Stomach smooth muscle (tissue), 2 donors: ENCODE results near the gene LRIT2.

Experiments
- H3K27ac ChIP-seq: one replicate; pipeline ENCODE4 v1.7.0; 2013; ENCODE audit warnings: mild to moderate bottlenecking, low read length, inconsistent platforms
- H3K27me3 ChIP-seq, 2 donors: one replicate each; pipeline ENCODE4 v1.7.0; 2013; ENCODE audit warnings: low read length in 2 of 2; ENCODE audit not compliant: insufficient read depth in 2 of 2, control insufficient read depth in 1 of 2
- H3K36me3 ChIP-seq, 2 donors: one replicate each; pipeline ENCODE4 v1.7.0; 2013; ENCODE audit warnings: low read length in 2 of 2; ENCODE audit not compliant: control insufficient read depth in 2 of 2, insufficient read depth in 2 of 2
- H3K4me1 ChIP-seq: one replicate; pipeline ENCODE4 v1.7.0; 2013; ENCODE audit warnings: low read length; ENCODE audit not compliant: control insufficient read depth, insufficient read depth
- H3K4me3 ChIP-seq, 2 donors: one replicate each; pipeline ENCODE4 v1.7.0; 2013; ENCODE audit warnings: low read length in 2 of 2
- H3K9ac ChIP-seq, 2 donors: one replicate each; pipeline ENCODE4 v1.7.0; 2013; ENCODE audit warnings: low read length in 2 of 2, mild to moderate bottlenecking in 1 of 2
- H3K9me3 ChIP-seq, 2 donors: one replicate each; pipeline ENCODE4 v1.7.0; 2013; ENCODE audit warnings: low read length in 2 of 2; ENCODE audit not compliant: control insufficient read depth in 2 of 2
- donor health status: healthy.
- donor health status: Pancreatic carcinoma.

Gene LRIT2

GRCh38 chr10:84261236-84261915 is 36.0 kb upstream of the LRIT2 start:
- Histone ChIP-seq H3K36me3 (no peaks in the 10 kb centered on the region), H3K27ac (no peak overlapping the region), H3K27me3 (peaks cover 7 to 13% of the 10 kb centered on the region in 2 donors), H3K4me3 (no peak overlapping the region), H3K4me1 (no peaks in the 10 kb centered on the region), H3K9ac (no peak overlapping the region), H3K9me3 (no peaks in the 10 kb centered on the region)

- Histone ChIP-seq H3K27me3 (peaks cover 7 to 10% of the 10 kb centered on the region in 2 donors), H3K4me1 (no peaks in the 10 kb centered on the region), H3K9ac (no peak overlapping the region), H3K27ac (no peak overlapping the region), H3K36me3 (no peaks in the 10 kb centered on the region), H3K4me3 (no peak overlapping the region), H3K9me3 (no peaks in the 10 kb centered on the region)
Observed at GRCh38 chr10:84258034-84258695, 32.8 kb upstream of the LRIT2 start.

GRCh38 chr10:84257343-84258020 is 32.1 kb upstream of the LRIT2 start:
- H3K4me1 ChIP-seq = no peaks in the 10 kb centered on the region
- no peaks in the 10 kb centered on the region for H3K36me3 ChIP-seq
- H3K9ac ChIP-seq = no peak overlapping the region
- no peak overlapping the region for H3K4me3 ChIP-seq
- H3K9me3 ChIP-seq = no peaks in the 10 kb centered on the region
- H3K27me3 ChIP-seq = peaks cover 7 to 8% of the 10 kb centered on the region in 2 donors
- no peak overlapping the region for H3K27ac ChIP-seq

GRCh38 chr10:84256510-84257342 is 31.4 kb upstream of the LRIT2 start:
- Histone ChIP-seq H3K27ac (no peak overlapping the region), H3K9ac (no peak overlapping the region), H3K4me1 (no peaks in the 10 kb centered on the region), H3K36me3 (no peaks in the 10 kb centered on the region), H3K4me3 (no peak overlapping the region), H3K27me3 (peaks cover 7% of the 10 kb centered on the region in 2 donors), H3K9me3 (peaks cover 0 to under 1% of the 10 kb centered on the region in 2 donors)

- peaks cover 7% of the 10 kb centered on the region in 2 donors for H3K27me3 ChIP-seq
- no peak overlapping the region for H3K27ac ChIP-seq
- no peak overlapping the region for H3K4me3 ChIP-seq
- peaks cover 0 to 4% of the 10 kb centered on the region in 2 donors for H3K9me3 ChIP-seq
- H3K4me1 ChIP-seq = no peaks in the 10 kb centered on the region
- no peak overlapping the region for H3K9ac ChIP-seq
- H3K36me3 ChIP-seq = no peaks in the 10 kb centered on the region
Observed at GRCh38 chr10:84254552-84255478, 29.5 kb upstream of the LRIT2 start.

- H3K9ac ChIP-seq = no peak overlapping the region
- no peaks in the 10 kb centered on the region for H3K36me3 ChIP-seq
- peaks cover 0 to 5% of the 10 kb centered on the region in 2 donors for H3K27me3 ChIP-seq
- peaks cover 0 to 4% of the 10 kb centered on the region in 2 donors for H3K9me3 ChIP-seq
- H3K27ac ChIP-seq = no peak overlapping the region
- peaks cover 3% of the 10 kb centered on the region for H3K4me1 ChIP-seq
- H3K4me3 ChIP-seq = no peak overlapping the region
Observed at GRCh38 chr10:84248794-84249193, 23.4 kb upstream of the LRIT2 start.

GRCh38 chr10:84247496-84247895 is 22.2 kb upstream of the LRIT2 start:
- H3K9ac ChIP-seq = no peak overlapping the region
- peaks cover 0 to 4% of the 10 kb centered on the region in 2 donors for H3K9me3 ChIP-seq
- peaks cover 3% of the 10 kb centered on the region for H3K4me1 ChIP-seq
- peaks cover 0 to 5% of the 10 kb centered on the region in 2 donors for H3K27me3 ChIP-seq
- H3K36me3 ChIP-seq = no peaks in the 10 kb centered on the region
- no peak overlapping the region for H3K27ac ChIP-seq
- H3K4me3 ChIP-seq = no peak overlapping the region

GRCh38 chr10:84244651-84245270 is 19.4 kb upstream of the LRIT2 start, which contains the start of gene RGR:
RGR (plus strand) TSS chr10:84245053; CDS start chr10:84245091, 38 bp downstream.
- no peaks in the 10 kb centered on the region for H3K9me3 ChIP-seq
- H3K27me3 ChIP-seq = peaks cover 0 to 3% of the 10 kb centered on the region in 2 donors
- no peaks in the 10 kb centered on the region for H3K36me3 ChIP-seq
- no peak within 1 kb of the TSS for H3K9ac ChIP-seq
- H3K27ac ChIP-seq = no peak within 1 kb of the TSS
- H3K4me1 ChIP-seq = peaks cover 3% of the 10 kb centered on the region
- H3K4me3 ChIP-seq = no peak within 1 kb of the TSS

- no peaks in the 10 kb centered on the region for H3K9me3 ChIP-seq
- H3K4me3 ChIP-seq = no peak overlapping the region
- H3K27ac ChIP-seq = no peak overlapping the region
Observed at GRCh38 chr10:84243759-84244158, 18.4 kb upstream of the LRIT2 start.

More at GRCh38 chr10:84243759-84244158, 18.4 kb upstream of the LRIT2 start:
- no peaks in the 10 kb centered on the region for H3K36me3 ChIP-seq
- H3K9ac ChIP-seq = no peak overlapping the region
- peaks cover 4 to 7% of the 10 kb centered on the region in 2 donors for H3K27me3 ChIP-seq
- peaks cover 3% of the 10 kb centered on the region for H3K4me1 ChIP-seq
